C4-2B (cell line): ENCODE measurements around the gene ZNF536.

Experiments used
- CTCF ChIP-seq: fragments of 450-650 bp; conservative IDR thresholded peaks from 2 replicates; pipeline ENCODE4 v1.5.1; 2017; ENCODE audit warnings: mild to moderate bottlenecking
- ZFX ChIP-seq: fragments of 450-650 bp; IDR thresholded peaks from 2 replicates; pipeline ENCODE4 v1.6.1; 2017

- TF ChIP-seq CTCF: no peak
- no peak for TF ChIP-seq ZFX
Observed at GRCh38 chr19:30349131-30349730, 23.0 kb upstream of the ZNF536 start.
